Karpas-422 (cell line): Measurements from ENCODE around the gene RAPGEF2. TPM values are rescaled to one million over a fixed set of nuclear protein-coding genes. Genes with fewer than 3 reads are reported as not detected.

Source experiments
- DNase-seq: peaks from one replicate; pipeline ENCODE4 v3.0.0-alpha.2; 2015
- H2AFZ ChIP-seq: fragments of 200-600 bp; sonication (generic); 2 replicates; pipeline ENCODE4 v1.6.1; 2014; ENCODE audit warnings: antibody characterized with exemption, low read length, mixed read lengths
- H3K27ac ChIP-seq: fragments of 200-600 bp; sonication (generic); 2 replicates; pipeline ENCODE4 v1.5.1; 2014; ENCODE audit warnings: mild to moderate bottlenecking, low read length, moderate library complexity
- H3K27me3 ChIP-seq: fragments of 200-600 bp; sonication (generic); 2 replicates; pipeline ENCODE4 v1.6.1; 2014; ENCODE audit warnings: low read length, mixed read lengths
- H3K36me3 ChIP-seq: fragments of 200-600 bp; sonication (generic); 2 replicates; pipeline ENCODE4 v1.6.1; 2014; ENCODE audit warnings: low read length, mixed read lengths; ENCODE audit not compliant: insufficient read depth
- H3K4me1 ChIP-seq: fragments of 200-600 bp; sonication (generic); 2 replicates; pipeline ENCODE4 v1.6.1; 2014; ENCODE audit warnings: mild to moderate bottlenecking, low read length, mixed read lengths
- H3K4me2 ChIP-seq: fragments of 200-600 bp; sonication (generic); 2 replicates; pipeline ENCODE4 v1.6.1; 2014; ENCODE audit warnings: low read length, low read depth, mild to moderate bottlenecking; ENCODE audit not compliant: poor library complexity, severe bottlenecking
- H3K4me3 ChIP-seq: fragments of 200-600 bp; sonication (generic); 2 replicates; pipeline ENCODE4 v1.5.1; 2014; ENCODE audit warnings: mild to moderate bottlenecking, antibody characterized with exemption, low read length, mixed read lengths
- H3K79me2 ChIP-seq: fragments of 200-600 bp; sonication (generic); 2 replicates; pipeline ENCODE4 v1.6.1; 2014; ENCODE audit warnings: mild to moderate bottlenecking, low read length, mixed read lengths
- H3K9ac ChIP-seq: fragments of 200-600 bp; sonication (generic); 2 replicates; pipeline ENCODE4 v1.6.0; 2014; ENCODE audit warnings: low read length
- H3K9me2 ChIP-seq: fragments of 200-600 bp; sonication (generic), shearing (Covaris generic); replicated peaks from 2 replicates; pipeline ENCODE4 v1.6.0; 2014; ENCODE audit warnings: mild to moderate bottlenecking, low read length, moderate library complexity; ENCODE audit not compliant: insufficient read depth
- H3K9me3 ChIP-seq: fragments of 300-700, 200-600 bp; sonication (generic); 2 replicates; pipeline ENCODE4 v1.6.1; 2014; ENCODE audit warnings: low read length, mixed read lengths
- H4K20me1 ChIP-seq: fragments of 200-600 bp; sonication (generic); 2 replicates; pipeline ENCODE4 v1.6.1; 2014; ENCODE audit warnings: mild to moderate bottlenecking, antibody characterized with exemption, low read length, low read depth; ENCODE audit not compliant: insufficient read depth
- total RNA-seq: library from RNA; depleted of rRNA; stranded (reverse); fragments of >200 nt; shearing (Covaris generic); gene quantifications from 2 replicates; pipeline ENCODE4 v1.2.3, GENCODE V29; 2014; ENCODE audit warnings: low replicate concordance

Gene RAPGEF2
- total RNA-seq, 1 experiment from 2014 or later: 5.4 TPM

DNA sequence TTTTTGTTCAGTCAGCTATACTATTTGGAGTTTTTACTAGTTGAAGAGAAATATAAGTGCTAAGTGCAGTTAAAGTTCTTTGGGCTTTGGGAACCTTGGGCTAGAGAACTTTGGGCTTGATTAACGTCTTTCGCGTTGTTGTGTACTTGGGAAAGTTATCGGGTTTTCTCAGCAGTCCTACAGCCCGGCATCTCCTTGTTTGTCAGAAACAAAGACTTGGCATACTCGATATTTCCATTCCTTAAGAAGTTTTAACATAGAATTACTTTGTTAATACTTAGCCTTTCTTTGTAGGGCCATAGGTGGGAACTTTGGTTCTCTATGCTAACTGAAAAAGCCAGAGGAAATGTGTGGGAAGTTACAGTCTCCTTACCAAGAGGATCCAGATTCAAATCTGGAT lies 28.7 kb downstream of the RAPGEF2 start:
- Histone ChIP-seq H4K20me1 (peaks cover 15% of the 10 kb centered on the region), H3K27ac (no peak overlapping the region), H3K9me2 (no peaks in the 10 kb centered on the region), H3K4me3 (no peak overlapping the region), H3K9me3 (no peaks in the 10 kb centered on the region), H3K9ac (no peak overlapping the region), H3K4me2 (no peak overlapping the region), H2AFZ (no peak overlapping the region), H3K27me3 (no peaks in the 10 kb centered on the region), H3K79me2 (no peaks in the 10 kb centered on the region), H3K4me1 (no peaks in the 10 kb centered on the region), H3K36me3 (no peaks in the 10 kb centered on the region)
- DNase-seq: no peak

DNA sequence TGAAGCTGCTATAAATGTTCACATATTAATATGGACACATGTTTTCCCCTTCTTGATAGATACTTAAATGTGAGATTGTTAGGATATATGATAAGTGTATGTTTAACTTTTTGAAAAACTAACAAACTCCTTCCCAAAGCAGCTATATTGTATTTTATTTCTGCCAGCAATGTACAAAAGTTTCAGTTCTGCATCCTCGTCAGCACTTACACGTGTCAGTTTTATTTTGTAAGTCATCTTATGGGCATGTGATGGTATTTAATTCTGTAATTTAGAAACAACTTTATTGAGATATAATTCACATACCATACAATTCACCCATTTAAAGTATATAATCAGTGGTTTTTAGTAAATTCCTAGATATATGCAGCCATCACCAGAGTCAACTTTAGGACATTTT lies 31.6 kb downstream of the RAPGEF2 start:
- DNase-seq: no peak
- H3K36me3 ChIP-seq: no peaks in the 10 kb centered on the region
- H2AFZ ChIP-seq: no peak overlapping the region
- no peaks in the 10 kb centered on the region for H3K27me3 ChIP-seq
- no peak overlapping the region for H3K9ac ChIP-seq
- no peaks in the 10 kb centered on the region for H3K4me1 ChIP-seq
- peaks cover 28% of the 10 kb centered on the region for H4K20me1 ChIP-seq
- H3K79me2 ChIP-seq: no peaks in the 10 kb centered on the region
- no peaks in the 10 kb centered on the region for H3K9me2 ChIP-seq
- no peak overlapping the region for H3K4me3 ChIP-seq
- H3K4me2 ChIP-seq: no peak overlapping the region
- H3K9me3 ChIP-seq: no peaks in the 10 kb centered on the region
- H3K27ac ChIP-seq: no peak overlapping the region

DNA sequence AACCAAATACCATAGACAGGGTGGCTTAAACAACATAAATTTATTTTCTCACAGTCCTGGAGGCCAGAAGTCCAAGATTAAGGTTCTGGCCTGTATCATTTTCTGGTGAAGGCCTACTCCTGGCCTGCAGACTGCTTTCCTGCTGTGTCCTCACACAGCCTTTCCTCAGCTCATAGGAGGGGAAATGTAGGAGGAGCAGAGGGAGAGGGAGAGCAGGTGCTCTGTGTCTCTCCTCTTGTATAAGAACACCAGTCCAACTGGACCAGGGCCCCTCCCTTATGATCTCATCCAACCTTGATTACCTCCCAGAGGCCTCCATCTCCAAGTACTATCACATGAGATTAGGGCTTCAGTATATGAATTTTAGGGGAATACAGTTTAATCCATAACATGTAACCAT lies 34.3 kb downstream of the RAPGEF2 start:
- H2AFZ ChIP-seq: no peak overlapping the region
- no peaks in the 10 kb centered on the region for H3K79me2 ChIP-seq
- no peaks in the 10 kb centered on the region for H3K27me3 ChIP-seq
- no peaks in the 10 kb centered on the region for H3K9me3 ChIP-seq
- no peak overlapping the region for H3K9ac ChIP-seq
- no peaks in the 10 kb centered on the region for H3K9me2 ChIP-seq
- H3K4me1 ChIP-seq: no peaks in the 10 kb centered on the region
- H3K27ac ChIP-seq: no peak overlapping the region
- no peak overlapping the region for H3K4me3 ChIP-seq
- no peak overlapping the region for H3K4me2 ChIP-seq
- H4K20me1 ChIP-seq: peaks cover 22% of the 10 kb centered on the region
- H3K36me3 ChIP-seq: no peaks in the 10 kb centered on the region
- no peak for DNase-seq

DNA sequence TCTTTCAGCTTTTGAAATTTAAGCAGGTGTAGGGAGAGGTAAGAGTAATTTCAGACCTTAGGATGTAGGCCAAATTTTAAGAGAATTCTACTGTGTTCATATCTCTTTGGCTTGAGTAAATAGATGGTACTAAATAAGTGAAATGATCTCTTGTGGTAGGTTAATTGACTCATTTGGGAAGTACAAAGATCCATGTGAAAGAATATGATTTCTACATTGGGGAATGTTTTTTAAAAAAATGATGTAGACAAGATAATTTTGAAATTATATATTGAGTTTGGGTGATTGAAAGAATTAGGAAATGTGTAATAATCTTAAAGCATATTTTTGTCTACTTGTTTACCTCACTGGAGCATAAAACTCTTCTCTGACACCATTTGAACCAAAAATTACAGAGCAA lies 35.6 kb downstream of the RAPGEF2 start:
- Histone ChIP-seq H3K9me3 (no peaks in the 10 kb centered on the region), H3K4me1 (no peaks in the 10 kb centered on the region), H3K27ac (no peak overlapping the region), H3K9me2 (no peaks in the 10 kb centered on the region), H3K36me3 (no peaks in the 10 kb centered on the region), H3K4me2 (no peak overlapping the region), H2AFZ (no peak overlapping the region), H4K20me1 (peaks cover 23% of the 10 kb centered on the region), H3K4me3 (no peak overlapping the region), H3K9ac (no peak overlapping the region), H3K27me3 (no peaks in the 10 kb centered on the region), H3K79me2 (no peaks in the 10 kb centered on the region)
- DNase-seq: no peak

DNA sequence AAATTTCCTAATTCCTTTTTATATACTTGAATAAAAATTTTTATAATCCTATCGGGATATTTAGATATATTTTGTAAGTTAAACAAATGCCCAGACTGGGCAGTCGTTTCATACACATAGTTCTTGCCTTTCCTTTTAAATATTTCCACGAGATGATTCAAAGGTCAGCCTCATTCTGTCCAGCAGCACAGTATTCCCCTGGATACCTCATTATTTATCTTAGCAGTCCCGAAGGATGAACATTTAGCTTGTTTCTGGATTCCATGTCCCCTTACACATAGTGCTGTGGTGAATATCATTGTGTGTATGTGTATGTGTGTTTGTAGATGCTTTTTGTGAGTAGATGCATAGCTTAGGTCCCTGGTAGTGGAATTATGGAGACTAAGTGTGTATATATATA lies 38.3 kb downstream of the RAPGEF2 start:
- Histone ChIP-seq H3K4me2 (no peak overlapping the region), H3K9ac (no peak overlapping the region), H3K9me2 (no peaks in the 10 kb centered on the region), H2AFZ (no peak overlapping the region), H3K4me1 (no peaks in the 10 kb centered on the region), H3K79me2 (no peaks in the 10 kb centered on the region), H4K20me1 (peaks cover 31% of the 10 kb centered on the region), H3K27me3 (no peaks in the 10 kb centered on the region), H3K36me3 (no peaks in the 10 kb centered on the region), H3K4me3 (no peak overlapping the region), H3K9me3 (no peaks in the 10 kb centered on the region), H3K27ac (no peak overlapping the region)
- no peak for DNase-seq

DNA sequence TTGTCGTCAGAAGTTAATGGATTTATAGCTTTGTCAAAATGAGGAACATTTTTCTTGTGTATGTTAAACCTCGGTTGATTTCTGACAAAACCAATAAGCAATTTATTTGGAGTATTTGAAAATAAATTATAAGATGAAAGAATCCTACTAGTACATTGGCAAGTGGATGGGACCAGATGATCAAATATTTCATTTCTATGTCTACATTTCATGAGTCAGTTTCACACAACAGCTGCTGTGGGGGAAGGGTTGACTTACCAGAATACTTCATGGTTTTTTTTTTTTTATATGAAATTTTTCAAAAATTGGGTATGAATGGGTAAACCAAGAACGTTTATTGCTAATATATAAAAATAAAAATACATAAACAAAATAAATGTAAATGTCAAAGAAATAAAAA lies 39.4 kb downstream of the RAPGEF2 start:
- Histone ChIP-seq H4K20me1 (peaks cover 25% of the 10 kb centered on the region), H3K36me3 (no peaks in the 10 kb centered on the region), H3K4me1 (no peaks in the 10 kb centered on the region), H2AFZ (no peak overlapping the region), H3K4me2 (no peak overlapping the region), H3K4me3 (no peak overlapping the region), H3K9ac (no peak overlapping the region), H3K27me3 (no peaks in the 10 kb centered on the region), H3K9me3 (no peaks in the 10 kb centered on the region), H3K79me2 (no peaks in the 10 kb centered on the region), H3K9me2 (no peaks in the 10 kb centered on the region), H3K27ac (no peak overlapping the region)
- DNase-seq: no peak

GRCh38 chr4:159142681-159143384 lies 40.0 kb downstream of the RAPGEF2 start:
- Histone ChIP-seq H3K4me2 (no peak overlapping the region), H3K36me3 (no peaks in the 10 kb centered on the region), H3K9me3 (no peaks in the 10 kb centered on the region), H3K9ac (no peak overlapping the region), H3K27me3 (0 out of 2 replicates have a peak, but pooled peaks cover 2% of the 10 kb centered on the region), H4K20me1 (peaks cover 23% of the 10 kb centered on the region; the same call in 1 of the 2 replicates), H3K4me3 (no peak overlapping the region), H3K4me1 (no peaks in the 10 kb centered on the region), H3K79me2 (no peaks in the 10 kb centered on the region), H2AFZ (no peak overlapping the region), H3K9me2 (no peaks in the 10 kb centered on the region), H3K27ac (no peak overlapping the region)
- DNase-seq: no peak

- Histone ChIP-seq H3K4me3 (no peak overlapping the region), H3K9me2 (no peaks in the 10 kb centered on the region), H3K4me2 (no peak overlapping the region), H4K20me1 (peaks cover 21% of the 10 kb centered on the region), H3K9me3 (no peaks in the 10 kb centered on the region), H3K27ac (no peak overlapping the region), H3K36me3 (no peaks in the 10 kb centered on the region), H2AFZ (no peak overlapping the region), H3K4me1 (no peaks in the 10 kb centered on the region), H3K9ac (no peak overlapping the region), H3K27me3 (0 out of 2 replicates have a peak, but pooled peaks cover 2% of the 10 kb centered on the region), H3K79me2 (no peaks in the 10 kb centered on the region)
- DNase-seq: no peak
These were observed 40.8 kb downstream of the RAPGEF2 start for GRCh38 chr4:159143687-159144086.
